ENCODE data around the gene HHATL.

- no peak for TF ChIP-seq POLR2A (IDR thresholded peaks at IDR 0.05; ENCODE audit: low read depth, low read length)
- TF ChIP-seq POLR2AphosphoS5 (IDR thresholded peaks at IDR 0.05; ENCODE audit: low read depth, low read length), result no peak
- no peak for TF ChIP-seq SPI1 (IDR thresholded peaks at IDR 0.05; ENCODE audit: low read depth, low read length)
- no peak for TF ChIP-seq TAF1 (IDR thresholded peaks at IDR 0.05; ENCODE audit: low read depth, low read length)
- no peak for TF ChIP-seq POU2F2 (IDR thresholded peaks at IDR 0.05; ENCODE audit: low read depth, low read length)
These were observed 5.2 kb upstream of the HHATL start for GRCh38 chr3:42707620-42708355.
